COLO668 (cell line): ENCODE measurements around the gene P2RX7.
"Not testable (repeated sequence)": the region's sequence is repeated elsewhere in the genome, so short reads cannot be mapped to it uniquely, and the experiment has no call there.

Experiments
- DNase-seq: peaks from one replicate; lab custom pipeline; 2025; ENCODE audit not compliant: unreplicated experiment; lab: John Stamatoyannopoulos, UW

P2RX7 gene

DNA sequence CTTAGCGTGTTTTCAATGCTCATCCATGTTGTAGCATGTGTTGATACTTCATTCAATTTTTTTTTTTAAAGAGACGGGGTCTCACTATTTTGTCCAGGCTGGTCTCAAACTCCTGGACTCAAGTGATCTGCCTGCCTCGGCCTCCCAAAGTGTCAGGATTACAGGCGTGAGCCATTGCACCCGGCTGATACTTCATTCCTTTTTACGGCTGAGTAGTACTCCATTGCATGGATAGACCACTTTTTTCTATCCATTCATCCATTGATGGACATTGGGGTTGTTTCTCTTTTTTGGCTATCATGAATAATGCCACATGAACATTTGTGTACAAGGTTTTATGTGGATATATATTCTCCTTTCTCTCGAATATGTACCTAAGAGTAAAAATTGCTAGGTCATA is 1.2 kb downstream of the P2RX7 start:
- DNase-seq, result no peak

DNA sequence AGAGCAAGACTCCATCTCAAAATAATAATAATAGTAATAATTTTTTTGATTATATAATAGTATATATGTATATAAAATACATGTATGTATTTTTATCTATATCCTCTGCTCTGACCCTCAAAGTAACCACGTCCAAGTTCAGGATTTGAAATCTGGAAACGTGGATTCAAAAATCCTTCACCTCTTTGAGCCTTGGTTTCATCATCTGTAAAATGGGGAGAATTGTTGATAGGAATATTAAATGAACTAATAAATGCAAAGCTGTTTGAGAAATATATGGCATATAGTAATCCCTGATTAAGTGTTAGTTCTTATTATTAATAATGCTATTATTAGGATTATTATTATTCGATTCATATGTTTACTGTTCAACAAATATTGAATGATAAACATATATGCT is 2.6 kb downstream of the P2RX7 start:
- DNase-seq, result no peak

DNA sequence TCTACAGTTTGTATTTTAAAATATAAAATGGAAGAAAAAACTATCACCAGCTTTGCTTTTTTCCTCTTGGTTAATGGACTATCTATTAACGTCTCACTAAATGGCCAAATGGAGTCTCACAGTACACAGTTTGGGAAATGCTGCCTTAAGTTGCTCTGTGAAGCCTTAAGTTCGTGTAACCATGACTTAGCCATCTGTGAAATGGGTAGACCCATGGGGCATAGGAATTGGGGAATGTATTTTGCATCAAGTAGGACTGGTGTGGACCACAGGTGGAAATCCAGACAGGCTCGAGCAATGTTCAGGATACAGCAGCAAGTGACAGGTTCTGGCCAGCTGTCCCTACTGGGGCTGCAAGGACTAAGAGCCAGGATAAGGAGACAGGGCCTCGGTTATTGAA is 4.8 kb downstream of the P2RX7 start:
- no peak for DNase-seq

DNA sequence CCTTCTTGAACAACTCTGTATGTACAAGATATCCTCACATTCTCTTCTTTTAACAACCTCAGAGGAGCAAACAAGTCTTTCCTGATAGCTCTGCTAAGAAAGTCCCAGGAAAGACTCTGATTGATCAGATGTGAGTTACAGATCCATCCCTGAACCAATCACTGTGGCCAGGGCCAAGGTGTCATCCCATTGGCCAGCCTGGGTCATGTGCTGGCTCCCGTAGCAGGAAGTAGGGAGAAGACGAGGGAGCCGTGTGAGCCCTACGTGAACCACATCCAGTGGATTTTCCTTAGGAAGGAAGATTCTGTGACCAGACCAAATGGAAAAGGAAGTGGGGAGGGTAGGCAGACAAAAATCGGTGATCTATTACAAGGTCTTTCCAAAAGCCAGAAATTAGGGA is 5.6 kb downstream of the P2RX7 start:
- DNase-seq, result no peak

DNA sequence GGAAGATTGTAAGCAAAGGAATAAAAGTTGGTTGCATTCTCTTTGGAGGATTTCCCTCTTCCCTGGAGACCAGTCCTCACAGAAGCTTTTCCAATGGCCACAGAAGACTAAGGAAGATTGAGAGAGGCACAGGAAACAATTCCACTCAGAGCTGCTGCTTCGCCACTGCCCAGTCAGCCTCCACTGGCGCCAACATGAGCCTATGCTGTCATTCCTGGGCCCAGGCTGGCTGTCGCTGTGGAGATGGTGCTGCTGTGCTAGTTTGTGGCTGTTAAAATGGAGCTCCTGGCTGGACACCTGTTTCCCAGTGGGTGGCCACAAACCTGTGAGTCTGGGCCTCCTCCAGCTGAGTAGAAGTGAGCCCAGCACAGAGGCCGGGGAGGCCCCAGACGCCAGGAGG is 6.6 kb downstream of the P2RX7 start:
- DNase-seq, result no peak

DNA sequence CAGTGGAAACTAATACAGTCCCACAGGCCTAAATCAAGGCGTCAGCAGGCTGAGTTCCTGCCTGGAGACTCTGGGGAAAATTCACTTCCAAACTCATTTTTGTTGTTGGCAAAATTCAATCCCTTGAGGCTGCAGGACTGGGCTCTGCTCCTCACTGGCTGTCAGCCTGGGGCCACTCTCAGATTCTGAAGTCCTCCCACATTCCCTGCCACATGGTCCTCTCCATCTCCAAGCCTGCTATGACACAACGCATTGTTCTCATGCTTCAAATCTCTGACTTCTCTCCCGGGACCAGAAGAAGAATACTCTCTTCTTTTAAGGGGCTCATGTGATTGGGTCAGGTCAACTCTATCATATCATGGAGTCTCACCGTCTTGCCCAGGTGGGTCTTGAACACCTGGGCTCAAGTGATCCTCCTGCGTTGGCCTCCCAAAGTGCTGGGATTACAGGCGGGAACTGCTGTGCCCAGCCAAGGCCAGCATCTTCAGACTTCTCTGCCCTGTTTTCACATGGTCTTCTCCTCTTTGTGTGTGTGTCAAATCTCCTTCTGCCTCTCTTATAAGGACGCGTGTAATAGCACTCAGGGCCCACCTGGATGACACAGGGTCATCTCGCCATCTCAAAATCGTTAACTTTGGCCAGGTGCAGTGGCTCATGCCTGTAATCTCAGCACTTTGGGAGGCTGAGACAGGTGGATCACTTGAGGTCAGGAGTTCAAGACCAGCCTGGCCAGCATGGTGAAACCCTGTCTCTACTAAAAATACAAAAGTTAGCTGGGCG is 9.7 kb downstream of the P2RX7 start:
- no peak for DNase-seq

DNA sequence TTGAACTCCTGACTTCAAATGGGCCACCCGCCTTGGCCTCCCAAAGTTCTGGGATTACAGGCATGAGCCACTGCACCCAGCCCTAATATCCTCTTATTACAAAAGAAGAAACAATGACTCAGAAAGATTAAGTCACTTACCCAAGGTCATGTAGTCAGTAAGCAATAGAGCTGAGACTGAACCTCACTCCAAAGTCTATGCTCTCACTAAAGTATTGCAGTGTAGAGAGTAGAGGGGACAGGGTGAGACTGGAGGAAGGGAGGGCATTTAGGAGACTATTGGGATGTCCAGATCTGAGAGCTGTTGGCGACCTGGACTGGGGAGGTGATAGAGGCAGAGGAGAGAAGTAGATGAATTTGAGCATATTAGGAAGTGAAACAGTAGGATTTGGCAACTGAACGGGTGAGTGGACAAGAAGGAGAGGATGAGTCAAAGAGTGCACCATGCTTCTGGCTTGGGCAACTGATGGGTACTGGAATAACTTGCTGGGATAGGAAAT is 11.8 kb downstream of the P2RX7 start:
- no peak for DNase-seq

DNA sequence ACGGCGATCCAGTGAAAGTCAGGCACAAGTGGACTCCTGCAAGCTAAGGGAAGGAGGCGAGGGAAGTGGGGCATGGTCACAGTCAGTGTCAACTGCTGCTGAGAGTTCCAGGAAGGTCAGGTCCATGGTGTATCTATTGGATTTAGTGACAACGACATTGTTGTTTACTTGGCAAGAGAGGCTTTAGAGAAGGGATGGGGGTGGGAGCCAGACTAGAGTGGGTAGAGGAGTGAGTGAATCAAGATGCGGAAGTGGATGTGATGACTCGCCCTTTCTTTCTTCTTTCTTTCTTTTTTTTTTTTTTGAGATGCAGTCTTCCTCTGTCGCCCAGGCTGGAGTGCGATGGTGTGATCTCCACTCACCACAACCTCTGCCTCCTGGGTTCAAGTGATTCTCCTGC is 12.5 kb downstream of the P2RX7 start:
- no peak for DNase-seq

DNA sequence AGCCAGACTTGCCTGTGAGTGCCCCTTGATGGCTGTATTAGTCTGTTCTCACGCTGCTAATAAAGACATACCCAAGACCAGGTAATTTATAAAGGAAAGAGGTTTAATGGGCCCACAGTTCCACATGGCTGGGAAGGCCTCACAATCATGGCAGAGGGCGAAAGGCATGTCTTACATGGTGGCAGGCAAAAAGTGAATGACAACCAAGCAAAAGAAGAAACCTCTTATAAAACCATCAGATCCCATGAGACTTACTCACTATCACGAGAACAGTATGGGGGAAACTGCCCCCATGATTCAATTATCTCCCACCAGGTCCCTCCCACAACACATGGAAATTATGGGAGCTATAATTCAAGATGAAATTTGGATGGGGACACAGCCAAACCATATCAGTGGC is 16.6 kb downstream of the P2RX7 start:
- DNase-seq, result not testable (repeated sequence)

DNA sequence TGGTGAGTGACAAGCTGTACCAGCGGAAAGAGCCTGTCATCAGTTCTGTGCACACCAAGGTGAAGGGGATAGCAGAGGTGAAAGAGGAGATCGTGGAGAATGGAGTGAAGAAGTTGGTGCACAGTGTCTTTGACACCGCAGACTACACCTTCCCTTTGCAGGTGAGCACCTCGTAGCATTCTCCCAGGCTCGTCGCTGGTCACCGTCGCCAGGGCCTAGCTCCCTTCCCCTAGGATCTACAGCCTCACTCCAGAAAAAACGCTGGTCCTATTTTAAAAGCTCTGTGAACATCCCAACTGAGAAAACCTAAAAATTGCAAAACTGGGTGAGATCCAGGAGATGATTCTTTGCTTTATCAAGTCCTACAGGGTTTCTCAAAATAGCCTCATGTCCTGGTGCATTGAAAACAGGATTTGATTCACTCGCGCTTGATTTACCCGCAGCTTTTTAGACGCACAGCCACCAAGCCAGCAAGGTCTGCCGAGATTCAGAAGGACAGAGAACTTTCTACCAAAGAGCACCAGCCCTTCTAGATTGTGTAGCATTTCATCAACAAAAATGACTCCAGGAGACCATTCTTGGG is 22.2 kb downstream of the P2RX7 start:
- no peak for DNase-seq

DNA sequence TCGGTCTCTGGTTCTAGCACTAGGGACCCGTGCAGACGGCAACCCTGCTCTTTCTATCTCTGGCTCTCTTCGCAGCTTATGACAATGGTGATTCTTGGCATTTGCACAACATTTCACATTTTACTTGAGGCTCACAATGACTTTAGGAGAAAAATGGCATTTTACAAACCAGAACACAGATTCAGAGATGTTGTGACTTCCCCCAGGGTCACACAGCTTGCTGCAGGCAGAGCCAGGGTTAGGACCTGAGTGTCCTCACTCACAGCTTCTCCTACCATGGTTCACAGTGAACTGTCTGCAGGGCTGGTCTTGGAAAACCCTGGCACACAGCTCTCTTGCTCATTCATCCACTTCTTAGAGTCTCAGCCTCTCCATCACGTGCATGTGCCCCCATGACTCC is 23.7 kb downstream of the P2RX7 start:
- DNase-seq, result no peak

DNA sequence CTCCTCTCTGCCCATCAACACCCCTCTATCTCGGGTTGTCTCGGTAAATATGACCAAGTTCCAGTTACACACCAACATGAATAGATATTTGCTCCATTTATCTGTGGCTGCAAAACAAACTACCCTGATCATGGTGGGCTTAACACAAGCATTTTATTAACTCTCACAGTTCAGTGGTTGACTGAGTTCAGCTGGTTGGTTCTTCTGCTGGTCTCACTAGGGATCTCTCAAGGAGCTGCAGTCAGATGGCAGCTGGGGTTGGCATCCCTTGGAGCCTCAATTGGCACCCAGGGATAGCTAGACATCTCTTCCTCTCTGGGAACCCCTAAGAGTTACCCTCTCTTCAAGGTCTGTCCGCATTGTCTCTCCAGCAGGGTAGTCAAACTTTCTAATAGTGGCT is 25.4 kb downstream of the P2RX7 start:
- DNase-seq, result no peak

DNA sequence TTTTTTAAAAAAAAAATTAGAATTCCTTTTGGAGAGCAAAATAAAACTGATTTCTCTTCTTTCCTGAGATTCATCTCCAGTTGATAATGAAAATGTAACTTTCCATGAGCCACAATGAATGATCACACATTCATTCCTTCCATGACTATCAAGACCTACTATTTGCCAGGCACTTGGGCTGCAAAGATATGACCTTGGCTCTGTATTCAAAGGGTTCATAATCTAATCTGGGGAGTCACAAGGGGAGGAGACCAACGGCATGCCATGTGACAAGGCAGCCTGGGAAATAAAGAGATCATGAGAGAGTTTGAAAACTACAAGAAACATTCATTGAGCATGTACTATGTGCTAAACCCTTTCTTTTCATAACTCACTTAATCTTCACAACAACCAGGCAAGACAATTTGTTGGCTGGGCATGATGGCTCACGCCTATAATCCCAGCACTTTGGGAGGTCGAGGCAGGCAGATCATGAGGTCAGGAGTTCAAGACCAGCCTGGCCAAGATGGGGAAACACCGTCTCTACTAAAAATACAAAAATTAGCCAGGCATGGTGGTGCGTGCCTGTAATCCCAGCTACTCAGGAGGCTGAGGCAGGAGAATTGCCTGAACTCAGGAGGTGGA is 26.2 kb downstream of the P2RX7 start:
- DNase-seq, result not testable (repeated sequence)

DNA sequence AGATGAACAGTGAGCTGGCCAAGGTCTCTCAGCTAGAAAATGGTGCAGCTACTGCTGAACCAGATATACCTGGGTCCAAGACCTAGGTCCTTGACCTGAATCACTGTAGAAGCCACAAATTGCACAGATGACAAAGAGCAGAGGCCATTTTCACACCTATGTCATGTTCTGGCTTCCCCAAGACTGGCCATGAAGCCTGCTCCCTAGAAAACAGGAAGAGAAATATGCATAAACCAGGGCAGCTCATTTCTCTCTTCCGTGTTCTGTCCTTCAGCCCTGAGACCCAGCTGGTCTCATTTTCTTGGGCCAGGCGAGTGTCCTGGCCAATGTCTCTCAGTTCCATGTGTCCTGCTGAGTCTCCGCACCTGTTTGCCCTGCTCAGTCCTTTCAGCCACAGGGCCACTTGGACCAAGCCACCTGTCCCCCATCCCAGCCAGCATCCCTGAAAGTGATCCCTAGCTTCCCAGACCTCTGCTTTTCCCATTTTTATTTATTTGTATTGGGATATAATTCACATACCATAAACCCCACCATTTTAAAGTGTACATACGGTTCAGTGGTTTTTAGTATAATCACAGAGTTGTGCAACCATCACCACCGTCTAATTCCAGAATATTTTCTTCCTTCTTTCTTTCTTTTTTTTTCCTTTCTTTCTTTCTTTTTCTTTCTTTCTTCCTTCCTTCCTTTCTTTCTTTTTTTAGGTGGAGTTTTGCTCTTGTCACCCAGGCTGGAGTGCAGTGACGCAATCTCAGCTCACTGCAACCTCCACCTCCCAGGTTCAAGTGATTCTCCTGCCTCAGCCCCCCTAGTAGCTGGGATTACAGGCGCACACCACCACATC is 27.0 kb downstream of the P2RX7 start:
- DNase-seq, result no peak

DNA sequence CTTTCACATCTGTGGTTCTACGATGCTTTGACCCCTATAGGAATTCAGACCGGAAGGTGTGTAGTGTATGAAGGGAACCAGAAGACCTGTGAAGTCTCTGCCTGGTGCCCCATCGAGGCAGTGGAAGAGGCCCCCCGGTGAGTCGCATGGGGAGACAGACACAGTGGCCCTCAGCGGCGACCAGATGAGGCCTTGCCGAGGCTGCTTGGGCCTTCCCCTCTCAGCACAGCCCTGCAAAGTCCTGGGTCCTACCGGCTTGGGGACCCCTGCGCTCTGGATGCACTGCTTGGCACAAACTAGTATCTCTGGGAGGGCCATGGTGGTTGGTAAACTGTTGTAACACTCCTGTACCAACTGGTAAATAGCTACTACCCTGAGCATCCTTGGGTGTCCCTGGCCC is 29.7 kb downstream of the P2RX7 start:
- DNase-seq, result no peak

DNA sequence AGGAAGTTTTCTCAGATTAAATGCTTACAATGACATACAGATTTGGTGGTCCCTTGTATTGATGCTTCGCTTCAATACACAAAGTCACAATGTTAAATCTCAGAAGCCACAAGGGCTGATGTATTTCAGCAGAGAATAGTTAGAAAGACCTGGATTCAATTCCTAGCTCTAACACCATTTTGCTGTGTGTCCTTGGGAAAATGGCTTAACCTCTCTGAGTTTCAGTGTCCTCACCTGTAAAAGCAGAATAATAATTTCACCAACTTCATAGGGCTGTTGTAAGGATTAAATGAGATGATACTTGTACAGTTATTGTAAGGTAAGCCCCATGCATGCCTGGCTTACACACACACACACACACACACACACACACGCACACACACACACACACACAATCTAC is 30.3 kb downstream of the P2RX7 start:
- no peak for DNase-seq

DNA sequence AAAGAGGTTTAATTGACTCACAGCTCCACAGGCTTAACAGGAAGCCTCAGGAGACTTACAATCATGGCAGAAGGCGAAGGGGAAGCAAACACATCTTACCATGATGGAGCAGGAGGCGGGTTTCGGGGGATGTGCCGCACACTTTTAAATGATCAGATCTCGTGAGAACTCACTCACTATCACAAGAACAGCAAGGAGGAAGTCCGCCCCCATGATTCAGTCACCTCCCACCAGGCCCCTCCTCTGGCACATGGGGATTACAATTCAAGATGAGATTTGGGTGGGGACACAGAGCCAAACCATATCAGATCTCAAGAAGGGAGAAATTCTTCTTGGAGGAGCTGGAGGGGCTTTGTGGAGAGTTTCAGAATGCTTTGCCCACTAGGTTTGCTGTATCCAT is 32.2 kb downstream of the P2RX7 start:
- DNase-seq, result not testable (repeated sequence)

DNA sequence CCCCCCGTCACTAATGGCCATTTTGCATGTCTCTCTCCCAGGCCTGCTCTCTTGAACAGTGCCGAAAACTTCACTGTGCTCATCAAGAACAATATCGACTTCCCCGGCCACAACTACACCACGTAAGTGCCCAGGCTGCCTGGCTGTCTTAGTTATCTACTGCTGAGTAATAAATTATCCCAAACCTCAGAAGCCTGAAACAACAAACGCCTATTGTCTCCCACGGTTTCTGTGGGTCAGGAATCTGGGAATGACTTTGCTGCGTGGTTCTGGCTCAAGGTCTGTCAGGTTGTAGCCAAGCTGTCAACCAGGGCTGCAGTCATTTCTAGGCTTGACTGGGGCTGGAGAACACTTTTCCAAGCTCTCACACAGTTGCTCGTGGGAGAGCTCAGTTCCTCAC is 32.6 kb downstream of the P2RX7 start:
- DNase-seq, result no peak

DNA sequence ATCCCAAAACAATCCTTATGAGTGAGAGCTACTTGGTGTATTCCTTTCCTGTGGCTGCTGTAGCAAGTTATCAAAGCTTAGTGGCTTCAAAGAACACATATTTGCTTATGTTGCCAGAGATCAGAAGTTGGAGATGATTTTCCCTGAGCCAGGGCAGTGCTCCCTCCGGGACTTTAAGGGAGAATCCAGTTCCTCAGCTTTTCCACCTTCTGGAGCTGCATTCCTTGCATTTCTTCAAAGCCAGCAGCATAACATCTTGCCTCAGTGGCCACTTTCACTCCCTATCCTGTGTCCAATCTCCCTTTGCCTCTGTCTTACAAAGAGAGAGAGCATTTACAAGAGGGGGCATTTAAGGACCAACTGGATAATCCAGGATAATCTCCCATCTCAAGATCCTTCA is 33.7 kb downstream of the P2RX7 start:
- DNase-seq, result no peak

DNA sequence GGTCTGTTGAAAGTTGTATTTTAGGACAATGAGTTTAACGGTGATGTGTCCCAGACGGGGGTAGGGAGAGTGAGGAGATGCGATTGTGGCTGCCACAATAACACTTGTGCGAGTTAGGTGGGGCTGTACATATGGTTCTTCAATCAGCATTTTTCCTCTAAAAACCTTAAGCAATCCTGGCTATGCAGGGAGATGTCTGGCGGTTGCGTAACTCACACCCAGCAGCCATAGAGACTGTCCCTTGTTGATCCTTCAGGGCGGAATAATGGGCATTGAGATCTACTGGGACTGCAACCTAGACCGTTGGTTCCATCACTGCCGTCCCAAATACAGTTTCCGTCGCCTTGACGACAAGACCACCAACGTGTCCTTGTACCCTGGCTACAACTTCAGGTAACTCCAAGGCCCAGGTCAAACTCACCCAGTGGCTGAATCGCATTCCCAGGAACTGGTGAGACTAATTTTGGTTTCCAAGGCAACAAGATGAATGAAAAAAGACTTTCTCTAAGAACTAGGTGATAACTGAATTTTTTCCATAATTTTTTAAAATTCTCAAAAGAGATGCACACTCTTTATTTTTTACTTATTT is 34.6 kb downstream of the P2RX7 start:
- no peak for DNase-seq

DNA sequence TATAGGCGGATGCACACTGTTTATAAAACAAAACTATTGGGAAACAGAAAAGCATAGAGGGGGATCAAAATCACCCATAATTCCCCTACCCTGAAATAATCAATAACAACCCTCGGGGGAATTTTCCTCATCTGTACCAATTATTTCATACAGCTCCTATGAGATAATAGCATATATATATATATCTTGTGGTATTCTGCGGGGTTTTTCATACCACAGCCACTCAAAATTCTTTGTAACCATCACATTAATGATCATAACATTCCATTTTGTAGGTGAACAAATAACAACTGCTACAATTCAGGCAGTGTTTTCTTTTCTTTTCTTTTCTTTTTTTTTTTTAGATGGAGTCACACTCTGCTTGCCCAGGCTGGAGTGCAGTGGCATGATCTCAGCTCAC is 35.3 kb downstream of the P2RX7 start:
- DNase-seq, result no peak
